HG03280 (cell line): ENCODE results near the gene TOPBP1.
A peak's percentile ranks its signal among the peaks of the same experiment; 100 is the strongest.
"Not testable (repeated sequence)": the region's sequence is repeated elsewhere in the genome, so short reads cannot be mapped to it uniquely, and the experiment has no call there.

Source experiments
- ATAC-seq: cut with Tn5 transposase; IDR thresholded peaks from one replicate; pipeline ENCODE4 v1.9.1; 2021; ENCODE audit warnings: mild to moderate bottlenecking, moderate library complexity; ENCODE audit not compliant: unreplicated experiment

The TOPBP1 gene

GRCh38 chr3:133661454-133662277, at the start of gene TOPBP1:
Gene TOPBP1 (minus strand): TSS chr3:133661941. CDS start chr3:133661127, 814 bp downstream.
- ATAC-seq: peak; percentile 91

GRCh38 chr3:133711013-133711412, 49.3 kb upstream of the TOPBP1 start:
- no peak for ATAC-seq

GRCh38 chr3:133709139-133709750, 47.5 kb upstream of the TOPBP1 start:
- ATAC-seq: no peak

- ATAC-seq: no peak
Measured at GRCh38 chr3:133706033-133706432, 44.3 kb upstream of the TOPBP1 start.

GRCh38 chr3:133703915-133704314, 42.2 kb upstream of the TOPBP1 start:
- no peak for ATAC-seq

- no peak for ATAC-seq
Measured at GRCh38 chr3:133701435-133702358, 40.0 kb upstream of the TOPBP1 start.

GRCh38 chr3:133700351-133700750, 38.6 kb upstream of the TOPBP1 start:
- ATAC-seq: no peak

GRCh38 chr3:133699903-133700302, 38.2 kb upstream of the TOPBP1 start:
- no peak for ATAC-seq

- ATAC-seq: no peak
Measured at GRCh38 chr3:133699467-133699866, 37.7 kb upstream of the TOPBP1 start.

GRCh38 chr3:133697960-133698359, 36.2 kb upstream of the TOPBP1 start:
- no peak for ATAC-seq

- no peak for ATAC-seq
Measured at GRCh38 chr3:133695560-133696171, 33.9 kb upstream of the TOPBP1 start.

GRCh38 chr3:133694288-133695268, 32.8 kb upstream of the TOPBP1 start:
- ATAC-seq: no peak

- ATAC-seq: no peak
Measured at GRCh38 chr3:133693821-133694220, 32.1 kb upstream of the TOPBP1 start.

GRCh38 chr3:133692759-133693158, 31.0 kb upstream of the TOPBP1 start:
- ATAC-seq: no peak

GRCh38 chr3:133691273-133692107, 29.7 kb upstream of the TOPBP1 start:
- no peak for ATAC-seq

GRCh38 chr3:133677993-133678392, 16.3 kb upstream of the TOPBP1 start:
- not testable (repeated sequence) for ATAC-seq

- no peak for ATAC-seq
Measured at GRCh38 chr3:133676336-133677118, 14.8 kb upstream of the TOPBP1 start.
